Naive thymus-derived CD4-positive, alpha-beta T cell (primary cell): Measurements from ENCODE around the gene UBASH3A. TPM values are rescaled to one million over a fixed set of nuclear protein-coding genes. Genes with fewer than 3 reads are reported as not detected.
A peak's percentile ranks its signal among the peaks of the same experiment; 100 is the strongest.

Experiments
- ATAC-seq: fragments of 150-1000 bp; cut with Tn5 transposase; 2 replicates; pipeline ENCODE4 v1.10.0; 2021; ENCODE audit warnings: mild to moderate bottlenecking, moderate library complexity
- CTCF ChIA-PET: fragments of 350-600 bp; sonication (Branson Sonifier 250); formaldehyde crosslinking; loops from one replicate; lab custom pipeline; 2021; ENCODE audit warnings: antibody characterized with exemption; lab: Charles Lee
- POLR2A ChIA-PET: fragments of 350-600 bp; sonication (Branson Sonifier 250); formaldehyde crosslinking; loops from one replicate; lab custom pipeline; 2021; ENCODE audit warnings: antibody characterized with exemption, inconsistent platforms; lab: Charles Lee
- DNase-seq, 9 donors: peaks; one replicate each; pipeline versions ENCODE4 v3.0.0 to v3.0.0-alpha.2; 2020 to 2022; ENCODE audit warnings: mixed read lengths in 1 of 9
- H3K27ac ChIP-seq: one replicate; pipeline ENCODE4 v1.7.0; 2013; ENCODE audit warnings: mild to moderate bottlenecking, low read depth, low read length, moderate library complexity
- H3K27me3 ChIP-seq, 2 donors: one replicate each; pipeline ENCODE4 v1.7.0; 2013; ENCODE audit warnings: low read length in 2 of 2, mild to moderate bottlenecking in 2 of 2, moderate library complexity in 2 of 2; ENCODE audit not compliant: control insufficient read depth in 2 of 2, insufficient read depth in 2 of 2
- H3K36me3 ChIP-seq, 3 experiments: 1 replicate in 2 of 3; 2 replicates in 1 of 3; pipeline ENCODE4 v1.7.0; 2013; ENCODE audit warnings: low read length in 3 of 3, mild to moderate bottlenecking in 3 of 3, moderate library complexity in 1 of 3; ENCODE audit not compliant: insufficient read depth in 3 of 3, control insufficient read depth in 2 of 3
- H3K4me1 ChIP-seq, 2 donors: one replicate each; pipeline ENCODE4 v1.7.0; 2013; ENCODE audit warnings: low read length in 2 of 2, mild to moderate bottlenecking in 2 of 2, moderate library complexity in 1 of 2; ENCODE audit not compliant: control insufficient read depth in 2 of 2, insufficient read depth in 2 of 2
- H3K4me3 ChIP-seq: 2 replicates; pipeline ENCODE4 v1.7.0; 2013; ENCODE audit warnings: mild to moderate bottlenecking, low read length
- H3K9me3 ChIP-seq, 3 experiments: 1 replicate in 2 of 3; 2 replicates in 1 of 3; pipeline ENCODE4 v1.7.0; 2013; ENCODE audit warnings: low read length in 3 of 3; ENCODE audit not compliant: control insufficient read depth in 2 of 3
- H3K27ac Mint-ChIP-seq, 9 donors: one replicate each; pipeline ENCODE4 v1.8.0; 2020 to 2022; ENCODE audit warnings: mixed read lengths in 9 of 9, mild to moderate bottlenecking in 8 of 9, moderate library complexity in 5 of 9, inconsistent platforms in 2 of 9
- H3K27me3 Mint-ChIP-seq, 5 donors: one replicate each; pipeline ENCODE4 v1.8.0; 2021 to 2022; ENCODE audit warnings: mixed read lengths in 5 of 5, mild to moderate bottlenecking in 1 of 5
- H3K36me3 Mint-ChIP-seq, 5 donors: one replicate each; pipeline ENCODE4 v1.8.0; 2020 to 2022; ENCODE audit warnings: mixed read lengths in 5 of 5, mild to moderate bottlenecking in 3 of 5, inconsistent platforms in 1 of 5
- H3K4me1 Mint-ChIP-seq, 7 donors: one replicate each; pipeline ENCODE4 v1.8.0; 2020 to 2022; ENCODE audit warnings: mixed read lengths in 7 of 7, mild to moderate bottlenecking in 3 of 7, inconsistent platforms in 1 of 7
- H3K4me3 Mint-ChIP-seq, 10 donors: one replicate each; pipeline ENCODE4 v1.8.0; 2020 to 2022; ENCODE audit warnings: mild to moderate bottlenecking in 10 of 10, mixed read lengths in 10 of 10, moderate library complexity in 6 of 10, inconsistent platforms in 2 of 10
- H3K9me3 Mint-ChIP-seq, 11 donors: one replicate each; pipeline ENCODE4 v1.8.0; 2020 to 2022; ENCODE audit warnings: mixed read lengths in 11 of 11, mild to moderate bottlenecking in 4 of 11, inconsistent platforms in 1 of 11, moderate library complexity in 1 of 11
- intact Hi-C, 2 donors: fragments of 100-400 bp; cut with micrococcal nuclease; formaldehyde crosslinking; loops; one replicate each; pipeline ENCODE4 v1.15.1; 2023
- polyA plus RNA-seq, 2 donors: library from polyadenylated mRNA; unstranded; fragments of 300-500 nt; fragmentation: Illumina TruSeq; gene quantifications; one replicate each; pipeline ENCODE4 v1.2.3, GENCODE V29; 2021
- total RNA-seq, 6 experiments: library from RNA in 5 of 6; stranded (reverse) in 5 of 6; gene quantifications; 1 replicate in 5 of 6; 2 replicates in 1 of 6; pipeline ENCODE4 v1.2.3 and lab custom pipeline; 2021 to 2026

UBASH3A gene
- total and polyA plus RNA-seq, 7 experiments from 2014 or later = 41.9 to 101 (median 91.7) TPM

GRCh38 chr21:42475526-42476387 lies 72.1 kb downstream of the UBASH3A start:
- ChIA-PET POLR2A (no interaction called here), CTCF (no interaction called here)
- Histone ChIP-seq H3K27me3 (no peaks in the 10 kb centered on the region), H3K27ac (no peak overlapping the region), H3K4me3 (no peak overlapping the region), H3K36me3 (no peaks in the 10 kb centered on the region), H3K9me3 (no peaks in the 10 kb centered on the region), H3K4me1 (no peaks in the 10 kb centered on the region)
- Mint-ChIP-seq H3K4me3 (no peak overlapping the region), H3K36me3 (no peaks in the 10 kb centered on the region), H3K27ac (no peak overlapping the region), H3K27me3 (peaks cover 0 to 9% (median 0%) of the 10 kb centered on the region in 5 donors), H3K4me1 (peaks cover 0 to 8% (median 0%) of the 10 kb centered on the region in 7 donors), H3K9me3 (no peaks in the 10 kb centered on the region)
- intact Hi-C loops = no loop called here
- DNase-seq (peak in 1 of 9 donors; percentile 16), ATAC-seq (no peak)

GRCh38 chr21:42476388-42477331 lies 73.0 kb downstream of the UBASH3A start:
- ATAC-seq = no peak
- Mint-ChIP-seq H3K4me1 (peaks cover 0 to 8% (median 0%) of the 10 kb centered on the region in 7 donors), H3K27me3 (peaks cover 0 to 9% (median 0%) of the 10 kb centered on the region in 5 donors), H3K4me3 (no peak overlapping the region), H3K36me3 (no peaks in the 10 kb centered on the region), H3K27ac (peak overlapping the region in 1 of 9 donors; percentile 51), H3K9me3 (no peaks in the 10 kb centered on the region)
- Histone ChIP-seq H3K9me3 (no peaks in the 10 kb centered on the region), H3K27ac (no peak overlapping the region), H3K4me3 (no peak overlapping the region), H3K36me3 (no peaks in the 10 kb centered on the region), H3K27me3 (no peaks in the 10 kb centered on the region), H3K4me1 (no peaks in the 10 kb centered on the region)
- peak in 1 of 9 donors; percentile 16 for DNase-seq
- ChIA-PET POLR2A (no interaction called here), CTCF (no interaction called here)
- intact Hi-C loops = no loop called here

- Histone ChIP-seq H3K9me3 (no peaks in the 10 kb centered on the region), H3K4me3 (no peak overlapping the region), H3K36me3 (no peaks in the 10 kb centered on the region), H3K27ac (no peak overlapping the region), H3K27me3 (no peaks in the 10 kb centered on the region), H3K4me1 (no peaks in the 10 kb centered on the region)
- peaks cover 0 to 13% (median 0%) of the 10 kb centered on the region in 5 donors for H3K27me3 Mint-ChIP-seq
- no peak overlapping the region for H3K4me3 Mint-ChIP-seq
- ChIA-PET POLR2A (no interaction called here), CTCF (no interaction called here)
- intact Hi-C loops = no loop called here
- ATAC-seq (no peak), DNase-seq (no peak)
- no peaks in the 10 kb centered on the region for H3K36me3 Mint-ChIP-seq
- no peaks in the 10 kb centered on the region for H3K9me3 Mint-ChIP-seq
- H3K27ac Mint-ChIP-seq = peak overlapping the region in 1 of 9 donors; percentile 8
- H3K4me1 Mint-ChIP-seq = peaks cover 0 to 8% (median 0%) of the 10 kb centered on the region in 7 donors
Observed at GRCh38 chr21:42478504-42478903, 74.8 kb downstream of the UBASH3A start.

- no peak for ATAC-seq
Observed at GRCh38 chr21:42479582-42479981, 75.9 kb downstream of the UBASH3A start.

GRCh38 chr21:42480736-42481135 lies 77.0 kb downstream of the UBASH3A start:
- no peak overlapping the region for H3K4me3 ChIP-seq
- Mint-ChIP-seq H3K4me3 (no peak overlapping the region), H3K4me1 (peaks cover 0 to 8% (median 0%) of the 10 kb centered on the region in 7 donors), H3K36me3 (no peaks in the 10 kb centered on the region), H3K27me3 (peaks cover 0 to 24% (median 0%) of the 10 kb centered on the region in 5 donors), H3K9me3 (no peaks in the 10 kb centered on the region), H3K27ac (no peak overlapping the region)
- DNase-seq = peak in 1 of 9 donors; percentile 13
- H3K9me3 ChIP-seq = no peaks in the 10 kb centered on the region
- no peaks in the 10 kb centered on the region for H3K27me3 ChIP-seq
- no peaks in the 10 kb centered on the region for H3K36me3 ChIP-seq
- ATAC-seq = no peak
- no peak overlapping the region for H3K27ac ChIP-seq
- CTCF ChIA-PET = no interaction called here
- intact Hi-C loops = no loop called here
- H3K4me1 ChIP-seq = no peaks in the 10 kb centered on the region
- POLR2A ChIA-PET = no interaction called here

More at GRCh38 chr21:42479582-42479981, 75.9 kb downstream of the UBASH3A start:
- peak in 1 of 9 donors; percentile 16 for DNase-seq
- ChIA-PET POLR2A (no interaction called here), CTCF (no interaction called here)
- no peaks in the 10 kb centered on the region for H3K9me3 ChIP-seq
- no peaks in the 10 kb centered on the region for H3K27me3 ChIP-seq
- H3K4me1 ChIP-seq = no peaks in the 10 kb centered on the region
- Mint-ChIP-seq H3K36me3 (no peaks in the 10 kb centered on the region), H3K4me3 (no peak overlapping the region), H3K4me1 (peaks cover 0 to 8% (median 0%) of the 10 kb centered on the region in 7 donors), H3K27me3 (peaks cover 0 to 19% (median 0%) of the 10 kb centered on the region in 5 donors), H3K9me3 (no peaks in the 10 kb centered on the region), H3K27ac (peak overlapping the region in 1 of 9 donors; percentile 17)
- intact Hi-C loops = no loop called here
- no peak overlapping the region for H3K27ac ChIP-seq
- H3K4me3 ChIP-seq = no peak overlapping the region
- H3K36me3 ChIP-seq = no peaks in the 10 kb centered on the region

GRCh38 chr21:42481169-42481568 lies 77.5 kb downstream of the UBASH3A start:
- Histone ChIP-seq H3K27me3 (no peaks in the 10 kb centered on the region), H3K9me3 (no peaks in the 10 kb centered on the region), H3K36me3 (no peaks in the 10 kb centered on the region), H3K4me3 (no peak overlapping the region), H3K4me1 (no peaks in the 10 kb centered on the region), H3K27ac (no peak overlapping the region)
- Mint-ChIP-seq H3K27me3 (peaks cover 0 to 28% (median 0%) of the 10 kb centered on the region in 5 donors), H3K4me3 (no peak overlapping the region), H3K4me1 (peaks cover 0 to 8% (median 0%) of the 10 kb centered on the region in 7 donors), H3K36me3 (no peaks in the 10 kb centered on the region), H3K27ac (no peak overlapping the region), H3K9me3 (no peaks in the 10 kb centered on the region)
- ATAC-seq (no peak), DNase-seq (no peak)
- ChIA-PET POLR2A (no interaction called here), CTCF (no interaction called here)
- intact Hi-C loops = no loop called here
